NT2/D1 (cell line): ENCODE results near the gene POGLUT2.

Experiments
- DNase-seq: peaks from one replicate; pipeline ENCODE4 v3.0.0-alpha.2; 2011; ENCODE audit warnings: low read depth, low spot score
- H3K27me3 ChIP-seq: 2 replicates; pipeline ENCODE4 v1.6.0; 2011; ENCODE audit warnings: mild to moderate bottlenecking; ENCODE audit not compliant: insufficient read length, insufficient read depth
- H3K36me3 ChIP-seq: 2 replicates; pipeline ENCODE4 v1.6.1; 2011; ENCODE audit warnings: mild to moderate bottlenecking, low read length, mixed read lengths; ENCODE audit not compliant: insufficient read depth, insufficient read length
- H3K4me1 ChIP-seq: 2 replicates; pipeline ENCODE4 v1.5.1; 2011; ENCODE audit not compliant: insufficient read depth, insufficient read length
- H3K4me3 ChIP-seq: 2 replicates; pipeline ENCODE4 v1.5.1; 2011; ENCODE audit warnings: low read depth; ENCODE audit not compliant: insufficient read length
- H3K9ac ChIP-seq: 2 replicates; pipeline ENCODE4 v1.6.0; 2011; ENCODE audit warnings: low read depth; ENCODE audit not compliant: insufficient read length
- H3K9me3 ChIP-seq: 2 replicates; pipeline ENCODE4 v1.5.1; 2011; ENCODE audit warnings: mild to moderate bottlenecking, low read length; ENCODE audit not compliant: insufficient read depth
- SUZ12 ChIP-seq: IDR thresholded peaks from 2 replicates; pipeline ENCODE4 v1.6.1; 2011; ENCODE audit not compliant: insufficient read length, insufficient read depth; ENCODE audit errors: extremely low read depth
- YY1 ChIP-seq: IDR thresholded peaks from 2 replicates; pipeline ENCODE4 v1.6.1; 2011; ENCODE audit not compliant: insufficient read length, insufficient read depth
- ZNF274 ChIP-seq: IDR thresholded peaks from 2 replicates; pipeline ENCODE4 v1.6.1; 2011; ENCODE audit warnings: mild to moderate bottlenecking, low read depth, low read length

Gene POGLUT2

GRCh38 chr13:102798581-102799425, at the start of gene POGLUT2, which contains the start of gene BIVM:
TSS of gene POGLUT2 (minus strand) at chr13:102798976. CDS start at chr13:102798670, 306 bp downstream.
TSS of gene BIVM (plus strand) at chr13:102799119. CDS start at chr13:102807268, 8,149 bp downstream.
- no peak for TF ChIP-seq YY1
- TF ChIP-seq ZNF274: no peak
- Histone ChIP-seq H3K9ac (peak within 1 kb of the TSS; percentile 86), H3K9me3 (no peaks in the 10 kb centered on the region), H3K4me3 (peak within 1 kb of the TSS; percentile 74), H3K36me3 (no peaks in the 10 kb centered on the region), H3K4me1 (peaks cover 2% of the 10 kb centered on the region), H3K27me3 (peaks cover 36% of the 10 kb centered on the region)
- peak; percentile 92 for DNase-seq

- no peak overlapping the region for H3K9ac ChIP-seq
- H3K4me1 ChIP-seq: no peaks in the 10 kb centered on the region
- no peaks in the 10 kb centered on the region for H3K36me3 ChIP-seq
- DNase-seq: no peak
- H3K27me3 ChIP-seq: no peaks in the 10 kb centered on the region
- TF ChIP-seq SUZ12: no peak
- no peak for TF ChIP-seq ZNF274
- TF ChIP-seq YY1: no peak
- no peak overlapping the region for H3K4me3 ChIP-seq
- no peaks in the 10 kb centered on the region for H3K9me3 ChIP-seq
Observed at GRCh38 chr13:102847272-102848234, 48.8 kb upstream of the POGLUT2 start.

GRCh38 chr13:102846261-102847015, 47.7 kb upstream of the POGLUT2 start:
- H3K36me3 ChIP-seq: no peaks in the 10 kb centered on the region
- no peaks in the 10 kb centered on the region for H3K27me3 ChIP-seq
- peak overlapping the region; percentile 81 for H3K9ac ChIP-seq
- no peaks in the 10 kb centered on the region for H3K9me3 ChIP-seq
- TF ChIP-seq YY1: no peak
- no peak for TF ChIP-seq ZNF274
- TF ChIP-seq SUZ12: no peak
- no peaks in the 10 kb centered on the region for H3K4me1 ChIP-seq
- H3K4me3 ChIP-seq: peak overlapping the region; percentile 73
- DNase-seq: no peak

GRCh38 chr13:102845630-102846260, 47.0 kb upstream of the POGLUT2 start, which contains the start of gene ERCC5:
TSS of gene ERCC5 (plus strand) at chr13:102846032. CDS start at chr13:102846267, 235 bp downstream.
- H3K4me1 ChIP-seq: no peaks in the 10 kb centered on the region
- H3K36me3 ChIP-seq: no peaks in the 10 kb centered on the region
- TF ChIP-seq SUZ12 (no peak), YY1 (no peak), ZNF274 (no peak)
- no peaks in the 10 kb centered on the region for H3K27me3 ChIP-seq
- H3K9me3 ChIP-seq: no peaks in the 10 kb centered on the region
- H3K4me3 ChIP-seq: peak within 1 kb of the TSS; percentile 73
- DNase-seq: peak; percentile 87
- peak within 1 kb of the TSS; percentile 81 for H3K9ac ChIP-seq

GRCh38 chr13:102845289-102845629, 46.5 kb upstream of the POGLUT2 start:
- Histone ChIP-seq H3K4me1 (no peaks in the 10 kb centered on the region), H3K27me3 (no peaks in the 10 kb centered on the region), H3K9ac (peak overlapping the region; percentile 81), H3K9me3 (no peaks in the 10 kb centered on the region), H3K36me3 (no peaks in the 10 kb centered on the region), H3K4me3 (peak overlapping the region; percentile 73)
- no peak for TF ChIP-seq SUZ12
- TF ChIP-seq YY1: no peak
- TF ChIP-seq ZNF274: no peak
- no peak for DNase-seq

GRCh38 chr13:102839462-102839861, 40.7 kb upstream of the POGLUT2 start:
- TF ChIP-seq SUZ12: no peak
- no peak for TF ChIP-seq YY1
- TF ChIP-seq ZNF274: no peak
- no peaks in the 10 kb centered on the region for H3K36me3 ChIP-seq
- no peak for DNase-seq
- H3K9ac ChIP-seq: no peak overlapping the region
- no peaks in the 10 kb centered on the region for H3K27me3 ChIP-seq
- H3K4me1 ChIP-seq: no peaks in the 10 kb centered on the region
- H3K9me3 ChIP-seq: no peaks in the 10 kb centered on the region
- H3K4me3 ChIP-seq: no peak overlapping the region
